ENCODE results near the gene SLC4A5.

GRCh38 chr2:74223941-74224770 is 119.1 kb downstream of the SLC4A5 start:
- TF ChIP-seq CTCF (IDR thresholded peaks at IDR 0.05) = no peak
- no peak for TF ChIP-seq ZNF425 (CRISPR knock-in tag; conservative IDR thresholded peaks at IDR 0.05)
- no peak for TF ChIP-seq SMAD3 (CRISPR knock-in tag; IDR thresholded peaks at IDR 0.05; ENCODE audit: borderline replicate concordance)
- TF ChIP-seq E2F1 (CRISPR knock-in tag; IDR thresholded peaks at IDR 0.05) = no peak
- TF ChIP-seq SP1 (CRISPR knock-in tag; conservative IDR thresholded peaks at IDR 0.05) = no peak
- TF ChIP-seq CREB1 (CRISPR knock-in tag; IDR thresholded peaks at IDR 0.05) = no peak
- no peak for TF ChIP-seq CBFB (CRISPR knock-in tag; IDR thresholded peaks at IDR 0.05; ENCODE audit: low read depth)
- TF ChIP-seq ZNF416 (CRISPR knock-in tag; IDR thresholded peaks at IDR 0.05) = no peak
- TF ChIP-seq ZNF121 (CRISPR knock-in tag; IDR thresholded peaks at IDR 0.05) = no peak
- no peak for TF ChIP-seq NR2C2 (CRISPR knock-in tag; IDR thresholded peaks at IDR 0.05)
- TF ChIP-seq ZNF281 (CRISPR knock-in tag; IDR thresholded peaks at IDR 0.05) = no peak
- TF ChIP-seq ZBTB21 (CRISPR knock-in tag; IDR thresholded peaks at IDR 0.05; ENCODE audit: borderline replicate concordance) = no peak
